GM10248 (cell line): ENCODE data around the gene TRANK1.

Experiments used
- CTCF ChIA-PET: fragments of 300-600 bp; sonication (Branson Sonifier 250); formaldehyde crosslinking; extraction: SDS; loops from one replicate; lab custom pipeline; 2021; ENCODE audit warnings: antibody characterized with exemption; lab: Yijun Ruan, JAX
- POLR2A ChIA-PET: fragments of 350-650 bp; sonication (Branson Sonifier 250); formaldehyde crosslinking; extraction: SDS; loops from one replicate; lab custom pipeline; 2020; ENCODE audit warnings: antibody characterized with exemption; lab: Yijun Ruan, JAX
- DNase-seq: peaks from one replicate; pipeline ENCODE4 v3.0.0; 2012; ENCODE audit errors: extremely low spot score
- TF ChIP-seq, protein P1 (sequence below): IDR thresholded peaks from 2 replicates; pipeline ENCODE4 v1.5.1; 2012; ENCODE audit warnings: mild to moderate bottlenecking, low read depth; ENCODE audit errors: extremely low read depth, missing control alignments, control extremely low read depth

Gene TRANK1

DNA sequence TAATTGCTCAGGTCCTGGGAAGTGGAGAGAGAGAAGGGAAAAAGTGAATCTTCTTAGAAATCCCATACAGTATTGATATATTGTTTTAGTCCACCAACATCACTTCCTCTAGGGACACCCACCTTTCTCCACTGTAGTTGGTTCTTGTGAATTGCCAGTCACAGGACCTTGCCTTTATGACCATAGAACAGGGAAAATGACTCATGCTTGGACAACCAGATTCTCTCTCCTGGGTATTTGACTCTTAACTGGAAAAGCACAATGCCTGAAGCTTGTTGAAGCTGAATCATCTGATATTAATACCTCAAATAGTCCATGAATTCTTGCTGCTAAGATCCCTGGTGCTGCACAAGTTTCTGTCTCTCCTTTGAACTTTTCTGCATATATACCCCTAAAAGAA, 148.0 kb downstream of the TRANK1 start:
- TF ChIP-seq, protein P1, sequence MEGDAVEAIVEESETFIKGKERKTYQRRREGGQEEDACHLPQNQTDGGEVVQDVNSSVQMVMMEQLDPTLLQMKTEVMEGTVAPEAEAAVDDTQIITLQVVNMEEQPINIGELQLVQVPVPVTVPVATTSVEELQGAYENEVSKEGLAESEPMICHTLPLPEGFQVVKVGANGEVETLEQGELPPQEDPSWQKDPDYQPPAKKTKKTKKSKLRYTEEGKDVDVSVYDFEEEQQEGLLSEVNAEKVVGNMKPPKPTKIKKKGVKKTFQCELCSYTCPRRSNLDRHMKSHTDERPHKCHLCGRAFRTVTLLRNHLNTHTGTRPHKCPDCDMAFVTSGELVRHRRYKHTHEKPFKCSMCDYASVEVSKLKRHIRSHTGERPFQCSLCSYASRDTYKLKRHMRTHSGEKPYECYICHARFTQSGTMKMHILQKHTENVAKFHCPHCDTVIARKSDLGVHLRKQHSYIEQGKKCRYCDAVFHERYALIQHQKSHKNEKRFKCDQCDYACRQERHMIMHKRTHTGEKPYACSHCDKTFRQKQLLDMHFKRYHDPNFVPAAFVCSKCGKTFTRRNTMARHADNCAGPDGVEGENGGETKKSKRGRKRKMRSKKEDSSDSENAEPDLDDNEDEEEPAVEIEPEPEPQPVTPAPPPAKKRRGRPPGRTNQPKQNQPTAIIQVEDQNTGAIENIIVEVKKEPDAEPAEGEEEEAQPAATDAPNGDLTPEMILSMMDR: no peak
- POLR2A ChIA-PET: no interaction called here
- DNase-seq: no peak
- CTCF ChIA-PET: no interaction called here

DNA sequence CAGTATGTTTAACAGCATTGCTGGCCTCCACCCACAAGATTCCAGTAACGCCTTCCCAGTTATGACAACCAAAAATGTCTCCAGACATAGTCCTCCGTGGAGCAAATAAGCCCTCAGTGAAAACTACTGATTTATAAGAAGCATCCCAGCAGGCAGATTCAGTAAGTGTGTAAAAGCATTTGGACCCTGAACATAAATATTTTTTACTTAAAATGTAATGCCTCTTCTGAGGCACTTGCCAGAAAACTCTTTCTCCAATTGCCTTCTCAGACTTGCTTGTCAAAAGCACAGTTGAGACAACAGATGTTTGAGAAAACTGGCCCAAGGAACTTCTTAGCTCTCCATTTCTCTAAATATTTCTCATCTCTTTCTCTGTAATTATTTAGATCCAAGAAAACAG, 148.7 kb downstream of the TRANK1 start:
- ChIA-PET POLR2A (no interaction called here), CTCF (no interaction called here)
- no peak for DNase-seq
- TF ChIP-seq, protein P1: no peak

DNA sequence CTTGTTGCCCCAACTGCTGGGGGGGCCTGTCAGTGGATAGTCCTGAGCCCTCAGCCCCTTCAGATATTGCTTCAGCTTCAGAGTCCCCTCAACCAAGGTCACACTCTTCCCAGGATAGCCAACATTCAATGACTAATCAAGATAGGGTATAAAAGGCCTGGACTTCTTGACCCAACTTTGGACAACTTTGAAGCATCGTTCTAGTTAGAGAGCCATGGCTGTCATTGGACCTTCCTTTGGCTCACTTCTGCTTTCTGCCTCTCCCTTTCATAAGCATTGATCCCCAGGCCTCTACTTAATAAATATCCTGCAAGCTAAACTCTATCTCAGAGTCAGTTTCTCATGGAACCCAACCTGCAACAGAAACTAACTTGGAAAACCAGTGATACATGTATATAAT, 149.2 kb downstream of the TRANK1 start:
- ChIA-PET POLR2A (no interaction called here), CTCF (no interaction called here)
- no peak for DNase-seq
- TF ChIP-seq, protein P1: no peak

DNA sequence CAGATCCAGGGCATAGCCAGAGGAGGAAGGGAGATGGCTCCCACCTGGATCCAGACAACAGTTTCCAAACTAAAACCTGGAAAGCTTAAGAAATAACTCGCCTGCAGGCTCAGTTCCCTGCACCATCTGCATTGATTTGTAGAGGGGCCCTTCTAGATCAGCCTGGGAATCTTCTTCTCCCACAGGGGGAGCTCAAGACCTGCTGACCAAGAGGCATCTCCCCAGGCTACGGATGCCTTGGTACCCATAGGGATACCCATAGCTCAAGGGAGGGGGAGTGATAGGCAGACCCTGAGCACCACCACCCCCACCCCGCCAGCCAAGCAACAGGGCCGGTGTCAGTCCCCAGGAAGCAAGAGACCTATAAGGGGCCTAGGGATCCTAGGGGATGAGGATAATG, 152.5 kb downstream of the TRANK1 start:
- CTCF ChIA-PET: interaction anchor here (1.1 to 2.9 kb wide), 9 partner anchors 11 to 765 kb away, joined by 3 to 26 read pairs (median 5); no protein-coding TSS in a partner anchor
- POLR2A ChIA-PET: no interaction called here
- TF ChIP-seq, protein P1: peak; percentile 51
- peak; percentile 31 for DNase-seq

DNA sequence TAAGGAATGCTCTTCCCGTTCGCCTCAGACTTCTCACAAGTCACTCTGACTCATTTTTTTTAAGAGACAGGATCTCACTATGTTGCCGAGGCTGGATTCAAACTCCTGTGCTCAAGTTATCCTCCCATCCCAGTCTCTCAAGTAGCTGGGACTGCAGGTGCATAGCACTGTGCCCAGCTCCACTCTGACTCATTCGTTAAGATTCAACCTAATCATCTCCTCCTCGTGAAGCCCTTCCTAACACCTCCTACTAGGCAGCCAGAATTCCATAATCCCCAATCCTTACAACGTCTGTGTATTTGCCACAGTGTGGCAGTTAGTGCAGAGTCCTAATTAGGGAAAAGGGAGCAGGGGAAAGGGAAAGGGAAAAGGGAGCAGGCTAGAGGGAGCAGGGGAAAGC, 154.1 kb downstream of the TRANK1 start:
- TF ChIP-seq, protein P1: no peak
- ChIA-PET POLR2A (no interaction called here), CTCF (interaction anchor here (1.1 to 2.9 kb wide), 3 partner anchors 9 to 168 kb away, joined by 5 to 26 read pairs (median 6); no protein-coding TSS in a partner anchor)
- no peak for DNase-seq

DNA sequence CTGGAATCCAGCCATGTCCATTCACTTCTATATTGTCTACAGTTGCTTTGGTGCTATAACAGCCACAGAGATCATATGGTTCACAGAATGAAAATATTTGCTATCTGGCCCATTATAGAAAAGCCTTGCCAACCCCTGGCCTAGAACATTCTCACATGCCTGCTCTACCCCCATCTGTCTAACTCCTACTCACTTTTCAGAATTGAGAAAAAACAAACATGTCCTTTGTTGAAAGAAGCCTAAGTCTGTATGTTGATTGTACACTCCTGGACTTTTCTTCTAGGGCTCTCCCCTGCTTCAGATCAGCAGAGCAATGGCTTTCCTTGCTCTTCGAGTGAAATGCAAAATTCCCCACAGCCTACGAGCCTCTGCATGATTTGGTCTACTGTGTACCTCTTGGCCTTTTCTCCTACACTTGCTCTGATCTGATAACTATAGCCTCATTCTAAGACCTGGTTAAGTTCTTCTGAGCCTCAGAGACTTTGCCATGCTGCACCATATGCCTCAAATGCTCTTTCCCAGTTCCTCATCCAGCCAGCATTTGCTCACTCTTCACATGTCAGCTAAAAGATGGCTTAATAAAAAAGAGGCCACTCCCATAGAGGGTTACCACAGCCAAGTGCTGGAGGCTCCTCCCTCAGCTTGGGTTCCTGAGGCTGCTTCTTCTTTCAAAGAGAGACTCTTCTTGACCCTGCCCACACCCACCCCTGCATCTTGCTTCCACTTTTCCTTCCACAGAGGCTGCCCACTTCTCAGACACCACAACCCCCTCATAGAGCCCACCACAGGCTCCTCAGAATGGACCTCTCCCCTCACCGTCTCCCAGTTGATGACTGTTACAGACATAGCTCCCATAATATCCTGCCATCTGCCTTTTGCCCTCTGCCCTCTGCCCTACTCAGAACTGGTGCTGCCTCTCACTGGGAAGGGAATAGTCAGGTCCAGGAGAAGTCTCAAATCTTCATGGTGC, 157.6 kb downstream of the TRANK1 start:
- no peak for DNase-seq
- CTCF ChIA-PET: no interaction called here
- POLR2A ChIA-PET: no interaction called here
- TF ChIP-seq, protein P1: no peak
